Endothelial cell of umbilical vein (primary cell): ENCODE data around the gene IGLON5. TPM values are rescaled to one million over a fixed set of nuclear protein-coding genes. Genes with fewer than 3 reads are reported as not detected.

Experiments
- BruUV-seq: library from RNA; stranded (reverse); fragments of 400-500 nt; replicated peaks from 2 replicates; lab custom pipeline; 2021; lab: Mats Ljungman, UMichigan
- CTCF ChIA-PET: fragments of 300-600, 350-600 bp; sonication (Branson Sonifier 250); formaldehyde crosslinking; loops from one replicate; lab custom pipeline; 2021; ENCODE audit warnings: antibody characterized with exemption, inconsistent platforms; lab: Charles Lee
- POLR2A ChIA-PET: fragments of 300-600, 350-600 bp; sonication (Branson Sonifier 250); formaldehyde crosslinking; loops from one replicate; lab custom pipeline; 2021; ENCODE audit warnings: antibody characterized with exemption, inconsistent platforms; lab: Charles Lee
- DNase-seq: peaks from one replicate; pipeline ENCODE4 v3.0.0-alpha.2; 2011; ENCODE audit warnings: low read depth, low spot score
- FAIRE-seq: peaks from 2 replicates; lab custom pipeline; 2011; peaks lifted over from hg19 to GRCh38; lab: Jason Lieb, UNC
- H2AFZ ChIP-seq: 2 replicates; pipeline ENCODE4 v1.6.0; 2012; ENCODE audit warnings: low read depth, low read length, control low read depth, inconsistent platforms
- H3K27ac ChIP-seq: 2 replicates; pipeline ENCODE4 v1.5.1; 2011; ENCODE audit warnings: low read depth, mild to moderate bottlenecking, control low read depth, low read length, moderate library complexity; ENCODE audit not compliant: insufficient read depth
- H3K27me3 ChIP-seq, 2 experiments: 2 replicates each; pipeline versions ENCODE4 v1.6.0 to v1.6.1; 2011; ENCODE audit warnings: low read length in 2 of 2, mixed read lengths in 1 of 2; ENCODE audit not compliant: control insufficient read depth in 2 of 2, insufficient read depth in 2 of 2
- H3K36me3 ChIP-seq, 2 experiments: 2 replicates in 1 of 2; 3 replicates in 1 of 2; pipeline ENCODE4 v1.5.1; 2011; ENCODE audit warnings: low read length in 2 of 2, mild to moderate bottlenecking in 1 of 2, moderate library complexity in 1 of 2; ENCODE audit not compliant: control insufficient read depth in 2 of 2, insufficient read depth in 2 of 2; ENCODE audit errors: extremely low read depth in 1 of 2
- H3K4me1 ChIP-seq: 3 replicates; pipeline ENCODE4 v1.5.1; 2011; ENCODE audit warnings: mild to moderate bottlenecking, low read length; ENCODE audit not compliant: control insufficient read depth, insufficient read depth; ENCODE audit errors: extremely low read depth
- H3K4me2 ChIP-seq: 2 replicates; pipeline ENCODE4 v1.6.1; 2011; ENCODE audit warnings: low read length, control low read depth, mixed read lengths; ENCODE audit not compliant: insufficient read depth
- H3K4me3 ChIP-seq, 3 experiments: fragments of 200-600 bp in 1 of 3; sonication (generic), shearing (Covaris generic) in 1 of 3; replicated peaks in 1 of 3; 2 replicates each; pipeline ENCODE4 v1.5.1; 2011 to 2016; ENCODE audit warnings: control low read depth in 3 of 3, low read length in 3 of 3, mild to moderate bottlenecking in 2 of 3, inconsistent platforms in 1 of 3, low read depth in 1 of 3, moderate library complexity in 1 of 3; ENCODE audit not compliant: insufficient read depth in 1 of 3
- H3K79me2 ChIP-seq: 2 replicates; pipeline ENCODE4 v1.6.0; 2012; ENCODE audit warnings: low read length, inconsistent platforms; ENCODE audit not compliant: control insufficient read depth, insufficient read depth
- H3K9ac ChIP-seq: replicated peaks from 2 replicates; pipeline ENCODE3; 2011; ENCODE audit warnings: low read length, control low read depth; ENCODE audit not compliant: insufficient read depth; ENCODE audit errors: extremely low read depth
- H3K9me1 ChIP-seq: replicated peaks from 3 replicates; pipeline ENCODE4 v1.6.0; 2011; ENCODE audit warnings: mild to moderate bottlenecking, low read length; ENCODE audit not compliant: control insufficient read depth, insufficient read depth; ENCODE audit errors: extremely low read depth
- H3K9me3 ChIP-seq: replicated peaks from 2 replicates; pipeline ENCODE4 v1.5.1; 2012; ENCODE audit warnings: low read length, inconsistent platforms; ENCODE audit not compliant: control insufficient read depth, insufficient read depth
- H4K20me1 ChIP-seq: replicated peaks from 2 replicates; pipeline ENCODE3; 2011; ENCODE audit warnings: mild to moderate bottlenecking, low read length; ENCODE audit not compliant: control insufficient read depth, insufficient read depth; ENCODE audit errors: extremely low read depth
- CTCF ChIP-seq, 2 donors: IDR thresholded peaks; 1 replicate in 1 of 2; 2 replicates in 1 of 2; pipeline ENCODE4 v1.5.1; 2011; ENCODE audit warnings: low read length in 2 of 2, mild to moderate bottlenecking in 2 of 2, moderate library complexity in 2 of 2, control low read depth in 1 of 2, inconsistent platforms in 1 of 2, low read depth in 1 of 2; ENCODE audit not compliant: insufficient read depth in 1 of 2; ENCODE audit errors: extremely low read depth in 1 of 2
- FOS ChIP-seq: IDR thresholded peaks from 2 replicates; pipeline ENCODE4 v1.6.1; 2011; ENCODE audit warnings: mild to moderate bottlenecking, low read length, moderate library complexity, borderline replicate concordance; ENCODE audit not compliant: insufficient read depth
- GATA2 ChIP-seq: IDR thresholded peaks from 2 replicates; pipeline ENCODE4 v1.7.0; 2011; ENCODE audit warnings: low read depth, mild to moderate bottlenecking, moderate library complexity, mixed read lengths, low read length; ENCODE audit not compliant: insufficient read length, insufficient read depth
- JUN ChIP-seq: IDR thresholded peaks from 2 replicates; pipeline ENCODE4 v1.6.1; 2011; ENCODE audit warnings: borderline replicate concordance, low read depth; ENCODE audit not compliant: insufficient read length, insufficient read depth
- MYC ChIP-seq: IDR thresholded peaks from one replicate; pipeline ENCODE4 v1.6.1; 2011; ENCODE audit warnings: mild to moderate bottlenecking, low read depth, low read length
- POLR2A ChIP-seq: IDR thresholded peaks from 2 replicates; pipeline ENCODE4 v1.6.1; 2012; ENCODE audit warnings: low read depth, mild to moderate bottlenecking, control low read depth, low read length
- POLR2AphosphoS5 ChIP-seq: IDR thresholded peaks from 2 replicates; pipeline ENCODE4 v1.6.1; 2012; ENCODE audit warnings: low read depth, mild to moderate bottlenecking, control low read depth, low read length, moderate library complexity; ENCODE audit not compliant: insufficient read depth
- dilution Hi-C: fragments of 300-500 bp; cut with MboI; formaldehyde crosslinking; loops from one replicate; pipeline ENCODE4 v1.15.0; 2019; ENCODE audit warnings: low sequenced_read_pairs; ENCODE audit not compliant: extremely low pct_ligation_motif_present
- intact Hi-C: fragments of 100-400 bp; cut with micrococcal nuclease; formaldehyde crosslinking; loops from one replicate; pipeline ENCODE4 v1.10.0; 2022
- polyA plus RNA-seq, 4 experiments: library from polyadenylated mRNA; depleted of rRNA in 3 of 4; stranded (reverse) in 3 of 4; unstranded in 1 of 4; fragments of >200 nt; gene quantifications; 2 replicates each; pipeline versions ENCODE4 v1.2.1 to v1.2.3, GENCODE V29; 2011 to 2012; ENCODE audit warnings: missing spikeins in 1 of 4
- total RNA-seq: library from RNA; stranded (reverse); gene quantifications from 2 replicates; pipeline ENCODE4 v1.2.3, GENCODE V29; 2021

IGLON5 gene
- total and polyA plus RNA-seq, 2 donors (not counting 3 experiments of a cell fraction or from before 2014, with no cell fraction given) = not detected

- no peak overlapping the region for H2AFZ ChIP-seq
- DNase-seq = no peak
- CTCF ChIA-PET = interaction anchor here (1.4 to 1.8 kb wide), 3 partner anchors 23 to 346 kb away, joined by 3 to 6 read pairs (median 4); no protein-coding TSS in a partner anchor
- H3K36me3 ChIP-seq = no peaks in the 10 kb centered on the region
- no peaks in the 10 kb centered on the region for H3K79me2 ChIP-seq
- TF ChIP-seq POLR2A (no peak), CTCF (IDR thresholded peaks at IDR 0.05; ENCODE audit: extremely low read depth in 1 of 2, insufficient read depth in 1 of 2, low read depth in 1 of 2, low read length in 2 of 2) (no peak), GATA2 (no peak), POLR2AphosphoS5 (no peak), MYC (no peak), FOS (no peak), JUN (no peak)
- H3K27me3 ChIP-seq = no peaks in the 10 kb centered on the region
- H4K20me1 ChIP-seq = no peaks in the 10 kb centered on the region
- no peak overlapping the region for H3K4me2 ChIP-seq
- H3K9ac ChIP-seq = no peak overlapping the region
- POLR2A ChIA-PET = interaction anchor here (1.5 kb wide), 1 partner anchor 23 kb away, joined by 4 read pairs; no protein-coding TSS in a partner anchor
- FAIRE-seq = no peak
- peaks cover 8% of the 10 kb centered on the region for H3K4me1 ChIP-seq
- BruUV-seq = no TSS peak
- no peak overlapping the region for H3K4me3 ChIP-seq
- H3K9me1 ChIP-seq = no peaks in the 10 kb centered on the region
- no peaks in the 10 kb centered on the region for H3K9me3 ChIP-seq
- dilution Hi-C loops = no loop called here
- intact Hi-C loops = no loop called here
- no peak overlapping the region for H3K27ac ChIP-seq
Measured at GRCh38 chr19:51342631-51343569, 31.5 kb downstream of the IGLON5 start.
